ENCODE results near the gene ENPP6.

GRCh38 chr4:184247421-184247820 is 29.7 kb upstream of the ENPP6 start:
- TF ChIP-seq CTCF (tag by site-specific recombination; IDR thresholded peaks at IDR 0.05) = no peak
- no peak for TF ChIP-seq SALL2 (tag by site-specific recombination; IDR thresholded peaks at IDR 0.05; ENCODE audit: borderline replicate concordance)
- TF ChIP-seq ZBTB7A (tag by site-specific recombination; IDR thresholded peaks at IDR 0.05; ENCODE audit: low read depth) = no peak
- TF ChIP-seq ZNF223 (tag by site-specific recombination; IDR thresholded peaks at IDR 0.05) = no peak

All from HEK293 (cell line).